SH-SY5Y (cell line): ENCODE data around the gene DIRAS2.

Experiments used
- GATA2 ChIP-seq: IDR thresholded peaks from 2 replicates; pipeline ENCODE4 v1.6.1; 2011; ENCODE audit warnings: mild to moderate bottlenecking, low read depth, low read length
- GATA3 ChIP-seq: IDR thresholded peaks from 2 replicates; pipeline ENCODE4 v1.6.1; 2011; ENCODE audit warnings: low read depth, mild to moderate bottlenecking, low read length, moderate library complexity

DNA sequence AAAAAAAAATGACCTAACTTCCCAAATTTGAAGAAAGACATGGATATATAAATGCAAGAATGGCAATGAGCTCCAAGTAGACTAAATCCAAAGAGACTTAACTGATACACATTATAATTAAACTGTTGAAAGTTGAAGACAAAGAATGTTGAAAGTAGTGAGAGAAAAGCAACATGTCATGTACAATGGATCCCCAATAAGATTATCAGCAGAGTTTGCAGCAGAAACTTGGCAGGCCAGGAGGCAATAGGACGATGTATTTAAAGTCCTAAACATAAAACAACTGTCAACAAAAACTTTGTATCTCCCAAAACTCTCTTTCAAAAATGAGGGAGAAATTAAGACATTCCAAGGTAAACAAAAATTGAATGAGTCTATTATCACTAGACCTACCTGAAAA lies 8.6 kb upstream of the DIRAS2 start:
- TF ChIP-seq GATA2 (no peak), GATA3 (no peak)
